Esophagus muscularis mucosa (tissue), 4 donors: ENCODE measurements around the gene FOXC2. TPM values are rescaled to one million over a fixed set of nuclear protein-coding genes. Genes with fewer than 3 reads are reported as not detected.

Experiments used
- DNase-seq: peaks from one replicate; pipeline ENCODE4 v3.0.0-alpha.2; 2017; ENCODE audit errors: extremely low spot score
- H3K27ac ChIP-seq, 4 donors: fragments of 200-600 bp; sonication (generic); replicated peaks in 1 of 4; 1 replicate in 3 of 4; 2 replicates in 1 of 4; pipeline ENCODE4 v1.5.1; 2016 to 2019; ENCODE audit warnings: mild to moderate bottlenecking in 1 of 4
- H3K27me3 ChIP-seq, 4 donors: fragments of 200-600 bp; sonication (generic); one replicate each; pipeline versions ENCODE4 v1.5.1 to v1.6.0; 2016 to 2019
- H3K36me3 ChIP-seq, 4 donors: fragments of 200-600 bp; sonication (generic); one replicate each; pipeline ENCODE4 v1.5.1; 2016 to 2019
- H3K4me1 ChIP-seq, 4 donors: fragments of 200-600 bp; sonication (generic); one replicate each; pipeline ENCODE4 v1.5.1; 2016 to 2019
- H3K4me3 ChIP-seq, 4 donors: fragments of 200-600 bp; sonication (generic); 1 replicate in 2 of 4; 2 replicates in 2 of 4; pipeline ENCODE4 v1.5.1; 2016 to 2019; ENCODE audit warnings: mild to moderate bottlenecking in 4 of 4, moderate library complexity in 1 of 4
- H3K9me3 ChIP-seq, 4 donors: fragments of 200-600 bp; sonication (generic); 1 replicate in 3 of 4; 2 replicates in 1 of 4; pipeline ENCODE4 v1.5.1; 2016 to 2019
- EP300 ChIP-seq: sonication (generic); formaldehyde crosslinking; IDR thresholded peaks from one replicate; pipeline ENCODE4 v1.6.1; 2017; ENCODE audit warnings: antibody characterized with exemption
- POLR2A ChIP-seq: fragments of 450-650 bp; IDR thresholded peaks from one replicate; pipeline ENCODE4 v1.6.1; 2017; ENCODE audit warnings: antibody characterized with exemption, moderate library complexity, mild to moderate bottlenecking, low read depth
- POLR2AphosphoS5 ChIP-seq, 2 donors: sonication (generic); formaldehyde crosslinking; IDR thresholded peaks; one replicate each; pipeline ENCODE4 v1.6.1; 2017; ENCODE audit warnings: antibody characterized with exemption in 2 of 2
- WGBS: methylation state at CpG from one replicate; pipeline ENCODE4 v1.1.5; 2018; 5-methylcytosine and 5-hydroxymethylcytosine counted together
- intact Hi-C: fragments of 100-400 bp; cut with DNase I; formaldehyde crosslinking; loops from one replicate; pipeline ENCODE4 v1.15.1; 2023
- total RNA-seq, 4 donors: library from RNA; depleted of rRNA; stranded (reverse); fragments of >200 nt; gene quantifications; one replicate each; pipeline versions ENCODE4 v1.1.0 to v1.2.1, GENCODE V29; 2016
- TF ChIP-seq, protein P1 (sequence below), 3 experiments: fragments of 200-600 bp in 2 of 3; fragments of 450-650 bp in 1 of 3; sonication (generic) in 2 of 3; IDR thresholded peaks; one replicate each; pipeline ENCODE4 v1.5.1; 2017 to 2019; ENCODE audit warnings: antibody characterized with exemption in 3 of 3, mild to moderate bottlenecking in 2 of 3, moderate library complexity in 1 of 3

The FOXC2 gene
- total RNA-seq, 4 donors from 2014 or later: 0.71 to 1.7 (median 1.1) TPM

DNA sequence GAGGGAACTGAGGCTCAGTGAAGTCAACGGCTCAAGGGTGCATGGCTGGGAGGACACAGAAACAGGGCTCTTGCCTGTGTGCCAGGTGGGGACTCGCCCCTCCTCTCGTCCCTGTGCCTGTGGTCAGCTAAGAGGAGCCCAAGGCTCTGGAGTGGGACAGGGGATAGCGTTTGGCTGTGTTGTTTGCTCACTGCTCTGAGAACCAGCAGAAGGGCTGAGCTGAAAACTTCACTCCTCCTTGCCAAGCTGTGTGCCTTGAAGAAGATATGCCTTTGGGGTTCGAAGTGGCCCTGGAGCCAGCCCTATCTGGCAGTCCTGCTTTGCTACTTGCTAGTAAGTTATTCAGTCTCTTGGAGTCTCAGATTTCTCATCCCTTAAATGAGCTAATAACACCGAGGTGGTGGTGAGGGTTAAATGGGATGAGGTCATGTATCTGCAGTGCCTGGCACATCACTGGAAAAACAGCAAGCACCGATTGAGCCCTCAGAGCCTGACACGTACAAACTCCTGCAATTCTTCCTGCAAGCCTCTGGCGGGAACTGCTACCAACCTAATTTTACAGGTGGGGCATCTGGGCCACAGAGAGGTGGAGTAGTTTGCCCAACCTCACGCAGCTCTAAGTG, 29.5 kb downstream of the FOXC2 start:
- Histone ChIP-seq H3K36me3 (no peaks in the 10 kb centered on the region), H3K9me3 (no peaks in the 10 kb centered on the region), H3K4me1 (peaks cover 0 to 19% (median 10%) of the 10 kb centered on the region in 4 donors), H3K27ac (no peak overlapping the region), H3K4me3 (no peak overlapping the region), H3K27me3 (peaks cover 0 to 94% (median 34%) of the 10 kb centered on the region in 4 donors)
- 71% methylated on average over 10 of the region's 10 CpGs for WGBS
- no peak for DNase-seq
- TF ChIP-seq POLR2AphosphoS5 (IDR thresholded peaks at IDR 0.05) (no peak), EP300 (no peak), POLR2A (no peak)
- TF ChIP-seq, protein P1, sequence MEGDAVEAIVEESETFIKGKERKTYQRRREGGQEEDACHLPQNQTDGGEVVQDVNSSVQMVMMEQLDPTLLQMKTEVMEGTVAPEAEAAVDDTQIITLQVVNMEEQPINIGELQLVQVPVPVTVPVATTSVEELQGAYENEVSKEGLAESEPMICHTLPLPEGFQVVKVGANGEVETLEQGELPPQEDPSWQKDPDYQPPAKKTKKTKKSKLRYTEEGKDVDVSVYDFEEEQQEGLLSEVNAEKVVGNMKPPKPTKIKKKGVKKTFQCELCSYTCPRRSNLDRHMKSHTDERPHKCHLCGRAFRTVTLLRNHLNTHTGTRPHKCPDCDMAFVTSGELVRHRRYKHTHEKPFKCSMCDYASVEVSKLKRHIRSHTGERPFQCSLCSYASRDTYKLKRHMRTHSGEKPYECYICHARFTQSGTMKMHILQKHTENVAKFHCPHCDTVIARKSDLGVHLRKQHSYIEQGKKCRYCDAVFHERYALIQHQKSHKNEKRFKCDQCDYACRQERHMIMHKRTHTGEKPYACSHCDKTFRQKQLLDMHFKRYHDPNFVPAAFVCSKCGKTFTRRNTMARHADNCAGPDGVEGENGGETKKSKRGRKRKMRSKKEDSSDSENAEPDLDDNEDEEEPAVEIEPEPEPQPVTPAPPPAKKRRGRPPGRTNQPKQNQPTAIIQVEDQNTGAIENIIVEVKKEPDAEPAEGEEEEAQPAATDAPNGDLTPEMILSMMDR (IDR thresholded peaks at IDR 0.05): no peak
- intact Hi-C loops: no loop called here

DNA sequence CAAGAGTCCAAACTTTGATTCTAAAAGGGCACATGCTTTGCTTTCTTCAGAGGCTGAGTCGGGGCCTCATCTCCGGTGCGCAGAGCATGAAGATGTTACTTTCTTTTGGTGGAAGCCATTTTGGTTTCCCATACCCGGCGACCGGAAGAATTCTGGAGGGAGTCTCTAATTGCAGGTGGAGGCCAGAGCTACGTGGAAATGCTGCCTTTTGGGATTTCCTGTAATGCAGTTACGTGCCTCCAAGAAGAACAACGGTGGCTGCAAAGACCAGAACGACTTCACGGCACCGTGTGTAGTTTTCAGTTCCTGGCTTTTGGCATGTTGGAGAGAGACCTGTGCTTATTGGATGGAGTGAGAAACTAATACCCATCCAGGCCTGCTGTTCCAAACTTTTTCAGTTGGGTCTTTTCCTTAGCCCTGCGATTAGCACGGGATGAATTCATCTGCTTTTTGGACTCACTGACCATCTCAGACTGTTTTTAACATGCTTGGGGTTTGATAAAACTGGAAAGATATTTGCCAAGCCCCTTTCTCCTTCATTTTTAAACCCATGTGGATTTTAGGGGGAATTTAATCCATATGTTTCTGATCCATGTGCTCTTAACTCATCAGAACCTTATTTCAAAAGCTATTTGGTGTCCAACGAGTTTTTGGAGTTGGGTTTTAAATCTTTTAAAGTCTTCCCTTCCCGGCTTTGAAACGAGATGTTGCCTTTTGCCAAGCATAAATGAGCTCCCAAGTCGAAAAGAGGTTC, 30.7 kb downstream of the FOXC2 start:
- Histone ChIP-seq H3K9me3 (no peaks in the 10 kb centered on the region), H3K36me3 (no peaks in the 10 kb centered on the region), H3K4me3 (no peak overlapping the region), H3K27me3 (peaks cover 0 to 94% (median 26%) of the 10 kb centered on the region in 4 donors), H3K4me1 (peaks cover 0 to 19% (median 10%) of the 10 kb centered on the region in 4 donors), H3K27ac (no peak overlapping the region)
- intact Hi-C loops: no loop called here
- WGBS: 84% methylated on average over 18 of the region's 18 CpGs
- DNase-seq: no peak
- TF ChIP-seq, protein P1 (IDR thresholded peaks at IDR 0.05): no peak
- no peak for TF ChIP-seq POLR2A
- no peak for TF ChIP-seq POLR2AphosphoS5 (IDR thresholded peaks at IDR 0.05)
- TF ChIP-seq EP300: no peak

DNA sequence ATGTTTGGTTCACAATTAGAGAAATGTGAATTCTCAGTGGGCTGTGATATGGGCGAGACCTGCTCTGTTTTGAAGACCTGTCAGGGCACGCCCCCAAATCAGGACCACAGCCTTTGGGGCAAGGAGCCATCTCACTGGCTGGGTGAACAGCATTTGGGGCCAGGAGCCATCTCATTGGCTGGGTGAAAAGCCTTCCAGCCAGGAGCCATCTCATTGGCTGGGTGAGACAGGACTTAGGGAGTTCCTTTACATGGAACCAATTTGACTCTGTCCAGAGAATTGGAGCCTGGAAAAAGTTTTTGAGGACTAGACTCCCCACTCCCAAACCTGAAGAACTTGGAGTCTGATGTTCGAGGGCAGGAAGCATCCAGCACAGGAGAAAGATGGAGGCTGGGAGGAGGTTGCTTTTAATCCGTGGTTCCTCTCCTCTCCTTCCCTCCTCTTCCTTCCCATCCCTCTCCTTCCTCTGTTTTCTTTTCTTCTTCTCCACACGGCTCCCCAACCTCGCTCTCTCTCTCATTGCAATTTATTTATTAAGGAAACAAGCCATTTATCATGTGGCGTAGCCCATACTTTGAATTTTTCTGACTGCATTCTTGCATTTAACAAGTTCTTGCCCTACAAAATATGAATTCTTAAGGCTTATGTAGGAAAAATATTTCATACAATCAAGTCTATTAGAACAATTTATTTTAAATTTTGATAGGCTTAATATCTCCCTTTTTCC, 31.4 kb downstream of the FOXC2 start:
- peaks cover 0 to 94% (median 20%) of the 10 kb centered on the region in 4 donors for H3K27me3 ChIP-seq

More for the DNA sequence above, 31.4 kb downstream of the FOXC2 start:
- H3K36me3 ChIP-seq: no peaks in the 10 kb centered on the region
- 48% methylated on average over 7 of the region's 7 CpGs for WGBS
- H3K4me3 ChIP-seq: no peak overlapping the region
- no peak overlapping the region for H3K27ac ChIP-seq
- H3K9me3 ChIP-seq: no peaks in the 10 kb centered on the region
- TF ChIP-seq EP300: no peak
- no peak for TF ChIP-seq POLR2A
- TF ChIP-seq, protein P1 (IDR thresholded peaks at IDR 0.05): no peak
- no peak for TF ChIP-seq POLR2AphosphoS5 (IDR thresholded peaks at IDR 0.05)
- no peak for DNase-seq
- peaks cover 0 to 19% (median 10%) of the 10 kb centered on the region in 4 donors for H3K4me1 ChIP-seq
- intact Hi-C loops: no loop called here
